ENCODE data around the gene UNC5C.
"Not testable (repeated sequence)": the region's sequence is repeated elsewhere in the genome, so short reads cannot be mapped to it uniquely, and the experiment has no call there.

Gene UNC5C

DNA sequence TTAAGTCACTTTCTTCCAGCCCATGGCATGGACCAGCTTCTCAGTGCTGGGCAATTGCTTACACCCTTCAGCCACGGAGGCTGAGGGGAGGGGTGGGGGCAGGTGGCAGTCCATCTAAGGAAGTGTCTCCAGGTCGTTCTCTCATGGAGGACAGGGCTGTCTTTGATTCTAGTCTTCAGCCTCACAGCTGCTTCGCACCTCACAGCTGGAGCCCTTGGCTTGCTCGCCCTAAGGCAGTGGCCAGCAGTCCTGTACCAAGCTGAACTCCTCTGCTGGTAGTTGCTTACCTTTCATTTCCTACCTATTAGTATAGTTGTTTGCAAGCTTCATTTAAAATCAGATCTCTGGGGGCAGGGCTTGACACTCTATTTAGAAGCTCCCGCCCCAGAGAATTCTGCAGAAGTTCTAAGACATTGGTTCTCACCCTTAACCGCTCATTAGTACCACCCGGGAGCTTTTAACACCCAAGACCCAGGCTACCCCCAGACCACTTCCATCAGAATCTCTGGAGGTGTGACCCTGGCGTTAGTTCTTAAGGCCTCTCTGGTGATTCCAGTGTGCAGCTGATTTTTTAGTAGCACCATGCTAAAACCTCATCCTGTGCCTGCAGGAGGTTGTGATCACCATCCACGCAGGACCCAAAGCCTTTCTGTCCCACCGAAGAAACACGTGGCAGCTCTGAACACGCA lies 386.8 kb downstream of the UNC5C start:
- DNase-seq, result no peak

DNA sequence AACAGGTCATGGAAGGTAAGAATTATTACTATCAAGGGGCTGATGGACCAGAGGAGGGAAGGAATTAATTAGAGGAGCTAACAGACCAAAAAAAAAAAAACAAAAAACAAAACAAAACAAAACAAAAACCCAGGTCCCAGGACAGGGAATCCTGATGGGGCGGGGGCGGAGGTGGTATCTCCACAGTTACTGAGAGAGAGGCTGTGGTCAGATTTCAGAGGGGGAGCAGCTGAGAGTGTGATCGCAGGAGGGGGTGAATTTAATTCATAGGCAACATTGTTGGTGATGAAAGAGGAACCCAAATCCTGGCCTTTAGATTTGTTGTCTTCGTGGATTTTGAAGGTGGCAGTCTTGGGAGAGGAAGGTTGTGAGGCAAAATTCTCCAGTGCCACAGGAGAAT lies 389.4 kb downstream of the UNC5C start:
- DNase-seq, result no peak

DNA sequence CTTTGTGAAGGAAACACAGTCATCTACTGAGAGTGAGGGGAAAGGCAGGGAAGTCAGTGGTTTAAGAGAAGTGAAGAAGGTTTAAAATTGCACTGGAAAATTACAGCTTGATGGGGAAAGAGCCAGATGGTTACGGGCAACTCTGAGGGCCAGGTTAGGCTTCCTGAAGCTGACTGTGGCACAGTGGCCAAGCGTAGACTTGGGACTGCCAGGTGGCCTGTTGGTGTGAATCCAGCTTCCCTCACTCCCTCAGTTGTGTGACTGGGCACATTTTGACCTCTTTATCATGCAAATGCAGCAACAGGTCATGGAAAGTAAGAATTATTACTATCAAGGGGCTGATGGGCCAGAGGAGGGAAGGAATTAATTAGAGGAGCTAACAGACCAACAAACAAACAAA lies 390.1 kb downstream of the UNC5C start:
- no peak for DNase-seq

GRCh38 chr4:95158045-95158444 lies 390.7 kb downstream of the UNC5C start:
- DNase-seq, result no peak

GRCh38 chr4:95157596-95157995 lies 391.2 kb downstream of the UNC5C start:
- DNase-seq, result no peak

- DNase-seq, result no peak
Measured at GRCh38 chr4:95156452-95156765, 392.4 kb downstream of the UNC5C start.

DNA sequence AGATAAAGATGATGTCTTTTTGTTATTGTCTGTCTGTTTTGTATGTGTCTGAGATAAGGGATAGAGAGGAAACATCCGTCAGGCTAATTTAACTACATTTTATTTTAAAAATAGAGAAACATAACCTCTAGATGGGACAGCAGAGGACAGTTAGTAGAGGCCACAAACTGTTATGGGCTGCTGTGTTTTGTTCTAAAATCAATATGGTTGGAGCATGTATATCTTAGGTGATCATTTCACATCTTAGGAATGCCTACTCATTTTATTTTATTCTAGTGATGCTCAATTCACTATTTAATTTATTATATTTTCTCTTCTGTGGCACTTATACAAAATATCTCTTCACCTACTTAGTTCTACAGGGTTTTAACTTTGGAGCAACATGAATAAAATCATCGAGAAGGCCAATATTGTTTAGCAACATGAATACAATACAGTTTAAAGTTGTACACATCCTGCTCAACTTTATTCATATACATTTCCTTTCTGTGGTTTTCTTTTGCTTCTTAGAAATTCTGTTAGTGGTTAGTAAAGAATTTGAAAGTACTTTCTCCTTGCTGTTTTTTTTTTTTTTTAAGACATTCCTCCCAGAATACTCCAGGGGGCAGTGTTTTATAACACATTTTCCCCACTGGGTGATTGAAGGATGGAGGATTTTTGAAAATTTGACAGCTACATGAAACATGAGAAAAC lies 392.9 kb downstream of the UNC5C start:
- DNase-seq, result no peak

DNA sequence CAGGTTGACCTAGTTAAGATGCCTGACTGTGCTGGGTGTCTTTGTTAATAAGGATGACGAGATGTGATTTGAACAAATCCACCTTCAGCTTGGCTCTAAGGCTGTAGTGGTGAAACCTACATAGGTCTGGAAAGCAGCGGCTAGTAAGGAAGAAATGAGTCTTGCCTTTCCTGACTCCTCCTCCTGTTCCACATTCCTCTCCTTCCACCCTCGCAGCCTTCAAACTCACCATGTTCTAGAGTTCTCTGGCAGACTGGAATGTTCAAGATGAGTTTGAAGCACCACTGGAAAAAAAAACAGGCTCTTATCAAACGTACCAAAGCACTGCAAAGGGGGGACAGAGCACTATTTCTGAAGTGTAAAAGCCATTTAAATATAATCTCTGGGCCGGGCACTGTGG lies 395.6 kb downstream of the UNC5C start:
- no peak for DNase-seq

DNA sequence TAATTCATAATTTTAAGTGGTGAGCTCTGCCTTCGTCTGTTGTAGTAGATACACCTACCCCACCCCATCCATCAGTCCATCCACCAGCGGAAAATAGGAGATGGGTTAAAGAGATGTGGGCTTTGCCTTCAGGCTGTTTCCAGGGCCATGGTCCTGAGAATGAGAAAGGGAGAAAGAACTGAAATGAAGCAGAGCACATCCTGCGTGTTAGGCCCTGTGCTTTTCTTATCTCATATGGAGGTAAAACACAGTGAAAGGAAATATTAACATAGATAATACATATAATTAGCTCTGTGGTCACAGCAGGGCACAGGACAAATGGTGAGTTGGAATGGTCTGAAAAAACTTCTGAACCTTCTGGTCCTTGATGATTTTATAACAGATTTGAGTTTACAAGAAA lies 397.5 kb downstream of the UNC5C start:
- no peak for DNase-seq

DNA sequence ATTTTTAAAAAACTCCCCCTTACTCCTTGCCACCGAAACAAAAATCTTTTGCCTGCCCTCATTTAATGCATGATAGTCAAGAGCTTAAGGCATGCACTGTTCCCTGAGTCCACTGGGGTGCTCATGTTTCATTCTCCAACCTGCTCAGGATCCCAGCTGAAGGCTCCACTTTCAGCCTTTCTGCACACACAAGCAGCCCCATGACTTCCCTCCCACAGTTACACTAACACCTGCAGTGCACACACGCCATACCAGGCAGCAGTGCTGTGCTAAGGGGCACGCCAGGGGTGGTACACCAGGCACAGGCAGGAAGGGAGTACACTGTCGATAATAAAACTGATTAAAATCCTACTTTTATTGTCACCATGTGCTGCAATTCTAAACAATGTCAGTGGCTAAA lies 405.8 kb downstream of the UNC5C start:
- no peak for DNase-seq

GRCh38 chr4:95141361-95141760 lies 407.4 kb downstream of the UNC5C start:
- no peak for DNase-seq

- DNase-seq, result not testable (repeated sequence)
Measured at GRCh38 chr4:95139424-95139823, 409.3 kb downstream of the UNC5C start.

GRCh38 chr4:95134016-95134415 lies 414.8 kb downstream of the UNC5C start:
- not testable (repeated sequence) for DNase-seq

DNA sequence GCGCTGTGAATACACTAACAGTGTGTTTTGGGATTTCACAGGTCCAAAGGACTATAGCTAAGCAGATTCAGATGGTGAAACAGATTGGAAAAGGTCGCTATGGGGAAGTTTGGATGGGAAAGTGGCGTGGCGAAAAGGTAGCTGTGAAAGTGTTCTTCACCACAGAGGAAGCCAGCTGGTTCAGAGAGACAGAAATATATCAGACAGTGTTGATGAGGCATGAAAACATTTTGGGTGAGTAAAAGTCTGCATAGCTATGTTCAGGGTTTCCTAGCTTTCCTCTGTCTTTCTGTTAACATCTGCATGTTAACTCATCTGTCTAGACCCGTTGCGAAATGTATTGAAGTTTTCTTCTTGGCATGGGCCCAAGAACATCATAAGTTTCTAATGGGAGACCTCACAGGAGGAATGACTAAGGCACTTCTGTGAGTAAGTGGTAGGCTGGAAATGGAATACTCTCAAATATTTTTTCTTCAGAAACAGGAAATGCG lies 418.9 kb downstream of the UNC5C start:
- DNase-seq, result no peak

- no peak for DNase-seq
Measured at GRCh38 chr4:95129031-95129430, 419.7 kb downstream of the UNC5C start.

- DNase-seq, result no peak
Measured at GRCh38 chr4:95124906-95125504, 423.8 kb downstream of the UNC5C start.

GRCh38 chr4:95122001-95122400 lies 426.8 kb downstream of the UNC5C start:
- no peak for DNase-seq

GRCh38 chr4:95120456-95120855 lies 428.3 kb downstream of the UNC5C start:
- no peak for DNase-seq

DNA sequence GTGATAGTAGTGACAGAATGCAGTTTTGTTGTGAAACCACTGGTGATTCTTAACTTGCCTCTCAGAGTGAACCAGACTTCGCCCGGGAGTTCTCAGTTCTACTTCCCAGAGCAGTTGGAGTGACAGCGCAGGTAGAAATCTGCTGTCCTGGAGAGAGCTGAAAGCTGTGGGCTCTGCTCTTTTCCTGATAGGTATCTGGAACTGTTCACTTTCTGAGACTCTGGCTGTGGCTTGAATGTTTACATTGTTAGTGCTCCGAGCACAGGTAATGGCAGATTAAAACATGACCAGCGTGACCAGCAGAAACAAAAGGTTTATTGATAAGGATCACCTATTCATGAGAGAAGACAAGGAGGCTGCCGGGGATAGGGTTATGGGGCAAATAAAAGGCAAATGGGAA lies 430.3 kb downstream of the UNC5C start:
- DNase-seq, result no peak

GRCh38 chr4:95114521-95114920 lies 434.3 kb downstream of the UNC5C start:
- no peak for DNase-seq
